NCI-H82 treated with DMSO at 0.1 percent for 48 hours (cell line): ENCODE results near the gene SPACA4.

ENCODE experiments used
- DNase-seq: peaks from one replicate; lab custom pipeline; 2025; ENCODE audit not compliant: unreplicated experiment; lab: John Stamatoyannopoulos, UW

The SPACA4 gene

GRCh38 chr19:48646722-48647216 is 40.2 kb downstream of the SPACA4 start:
- peak; percentile 75 for DNase-seq

DNA sequence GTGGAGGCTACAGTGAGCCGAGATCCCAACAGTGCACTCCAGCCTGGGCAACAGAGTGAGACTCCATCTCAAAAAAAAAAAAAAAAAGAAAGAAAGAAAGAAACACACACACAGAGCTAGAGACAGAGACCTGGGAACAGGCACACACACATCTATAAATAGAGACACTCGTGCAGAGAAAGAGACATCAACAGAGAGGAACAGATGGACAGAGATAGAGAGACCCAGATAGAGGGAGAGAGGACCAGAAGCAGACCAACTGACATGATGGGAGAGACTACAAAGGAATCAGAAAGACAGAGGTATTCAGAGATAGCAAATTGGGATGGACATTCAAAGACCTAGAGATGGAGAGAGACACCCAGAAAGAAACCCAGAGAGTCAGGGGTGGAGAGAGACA is 41.6 kb downstream of the SPACA4 start:
- DNase-seq: no peak

DNA sequence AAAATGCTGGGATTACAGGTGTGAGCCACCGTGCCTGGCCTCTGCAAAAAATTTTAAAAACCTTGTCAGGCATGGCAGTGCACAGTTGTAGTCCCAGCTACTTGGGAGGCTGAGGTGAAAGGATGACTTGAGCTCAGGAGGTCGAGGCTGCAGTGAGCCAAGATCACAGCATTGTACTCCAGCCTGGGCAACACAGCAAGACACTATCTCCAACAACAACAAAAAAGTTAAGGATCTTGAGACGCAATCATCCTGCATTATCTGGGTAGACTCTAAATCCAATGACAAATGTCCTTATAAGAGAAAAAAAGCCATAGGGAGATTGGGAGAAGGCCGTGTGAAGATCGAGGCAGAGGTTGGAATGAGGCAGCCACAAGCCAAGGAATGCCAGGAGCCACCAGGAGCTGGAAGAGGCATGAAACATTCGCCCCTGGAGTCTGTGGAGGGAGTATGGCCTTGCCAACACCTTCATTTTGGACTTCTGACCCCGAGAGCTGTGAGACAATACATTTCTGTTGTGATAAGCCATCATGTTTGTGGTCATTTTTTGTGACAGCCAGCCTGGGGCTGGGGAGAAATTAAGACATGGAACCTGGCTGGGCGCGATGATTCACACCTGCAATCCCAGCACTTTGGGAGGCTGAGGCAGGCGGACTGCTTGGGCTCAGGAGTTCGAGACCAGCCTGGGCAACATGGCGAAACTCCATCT is 44.6 kb downstream of the SPACA4 start:
- DNase-seq: no peak

DNA sequence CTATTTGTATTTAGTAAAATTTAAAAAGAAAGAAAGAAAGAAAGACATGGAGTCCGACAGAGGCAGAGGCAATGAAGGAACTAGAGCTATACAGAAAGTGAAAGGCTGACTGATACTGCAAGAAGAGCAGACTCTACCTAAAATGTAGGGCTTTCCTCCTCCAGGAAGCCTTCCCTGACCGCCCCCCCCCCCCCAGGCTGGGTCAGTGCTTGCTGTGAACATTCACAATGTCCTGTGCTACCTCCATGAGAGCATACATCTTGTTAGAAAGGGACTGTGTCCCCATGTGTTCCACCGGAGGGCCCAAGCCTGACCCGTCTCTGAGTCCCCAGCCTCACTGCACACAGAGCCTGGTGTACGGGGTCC is 45.1 kb downstream of the SPACA4 start:
- DNase-seq: no peak

DNA sequence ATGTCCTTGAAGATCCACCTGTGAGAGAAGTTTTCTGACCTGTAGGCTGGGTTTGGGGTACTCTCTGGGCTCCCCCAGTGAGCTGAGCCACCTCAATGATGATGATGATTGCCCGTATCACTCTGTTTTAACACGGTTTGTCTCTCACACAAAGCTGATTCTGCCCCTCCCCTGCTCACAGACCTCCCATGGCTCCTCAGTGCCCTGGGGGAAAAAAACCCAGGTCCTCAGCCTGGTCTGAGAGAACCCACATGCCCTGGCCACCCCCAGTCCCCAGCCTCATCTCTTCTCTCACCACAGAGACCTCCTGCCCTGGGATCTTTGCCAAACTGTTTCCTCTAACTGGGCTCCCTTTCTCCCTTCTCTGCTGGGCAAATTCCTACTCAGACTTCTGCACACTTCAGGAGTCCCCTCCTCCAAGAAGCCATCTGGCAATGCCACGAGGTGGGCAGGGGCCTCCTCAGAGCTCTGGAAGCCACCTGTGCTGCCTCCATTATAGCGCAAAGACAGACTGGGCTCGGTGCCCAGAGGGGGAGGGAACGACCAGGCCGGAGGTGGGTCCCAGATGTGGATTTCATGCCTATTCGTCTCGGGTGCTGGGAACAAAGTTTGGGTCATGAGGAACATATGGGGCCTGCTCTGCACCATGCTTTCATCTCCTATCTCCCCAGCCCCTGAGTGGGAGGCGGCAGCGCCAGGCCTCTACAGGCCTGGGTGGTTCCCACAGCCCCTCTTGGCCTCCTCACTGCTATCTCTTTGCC is 47.9 kb downstream of the SPACA4 start:
- DNase-seq: peak; percentile 77

DNA sequence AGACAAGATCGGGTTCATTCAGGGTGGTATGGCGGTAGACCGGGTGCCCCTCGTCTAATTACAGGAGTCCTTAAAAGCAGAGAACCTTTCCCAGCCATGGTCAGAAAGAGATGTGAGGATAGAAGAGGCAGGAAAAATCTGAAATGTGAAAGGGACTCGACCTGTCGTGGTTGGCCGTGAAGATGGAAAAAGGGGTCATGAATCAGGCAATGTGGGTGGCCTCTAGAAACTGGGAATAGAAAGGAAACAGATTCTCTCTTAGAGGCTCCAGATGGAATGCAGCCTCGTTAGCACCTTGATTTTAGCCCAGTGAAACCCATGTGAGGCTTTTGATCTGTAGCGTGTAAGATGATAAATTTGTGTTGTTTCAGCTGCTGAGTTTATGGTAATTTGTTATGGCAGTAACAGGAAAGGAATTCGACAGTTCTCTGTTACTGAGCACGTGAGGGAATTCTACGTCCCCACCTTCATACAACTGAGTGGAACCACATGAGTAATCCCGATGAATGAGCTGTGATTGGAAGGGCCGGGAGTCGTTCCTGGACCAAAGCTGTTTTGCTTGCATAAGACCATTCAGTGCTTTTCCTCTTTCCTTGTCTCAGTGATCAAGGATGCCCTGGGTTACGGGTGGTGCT is 50.4 kb downstream of the SPACA4 start:
- no peak for DNase-seq
